ENCODE measurements around the gene CCDC61.

- no peak for TF ChIP-seq CTCF (conservative IDR thresholded peaks at IDR 0.05; ENCODE audit: low read depth, low read length)
- no peak for TF ChIP-seq EZH2phosphoT487 (IDR thresholded peaks at IDR 0.05; ENCODE audit: borderline replicate concordance, low read length)
- TF ChIP-seq EZH2 (IDR thresholded peaks at IDR 0.05; ENCODE audit: low read length, unreplicated experiment): no peak
Observed at GRCh38 chr19:45990113-45990728, 5.0 kb upstream of the CCDC61 start.

All from PC-3 (cell line).